Measurements from ENCODE around the gene MTA3.

The MTA3 gene

GRCh38 chr2:42791606-42792005 is 223.2 kb downstream of the MTA3 start:
- DNase-seq, result no peak

- no peak for DNase-seq
Observed at GRCh38 chr2:42792087-42792582, 223.7 kb downstream of the MTA3 start.

DNA sequence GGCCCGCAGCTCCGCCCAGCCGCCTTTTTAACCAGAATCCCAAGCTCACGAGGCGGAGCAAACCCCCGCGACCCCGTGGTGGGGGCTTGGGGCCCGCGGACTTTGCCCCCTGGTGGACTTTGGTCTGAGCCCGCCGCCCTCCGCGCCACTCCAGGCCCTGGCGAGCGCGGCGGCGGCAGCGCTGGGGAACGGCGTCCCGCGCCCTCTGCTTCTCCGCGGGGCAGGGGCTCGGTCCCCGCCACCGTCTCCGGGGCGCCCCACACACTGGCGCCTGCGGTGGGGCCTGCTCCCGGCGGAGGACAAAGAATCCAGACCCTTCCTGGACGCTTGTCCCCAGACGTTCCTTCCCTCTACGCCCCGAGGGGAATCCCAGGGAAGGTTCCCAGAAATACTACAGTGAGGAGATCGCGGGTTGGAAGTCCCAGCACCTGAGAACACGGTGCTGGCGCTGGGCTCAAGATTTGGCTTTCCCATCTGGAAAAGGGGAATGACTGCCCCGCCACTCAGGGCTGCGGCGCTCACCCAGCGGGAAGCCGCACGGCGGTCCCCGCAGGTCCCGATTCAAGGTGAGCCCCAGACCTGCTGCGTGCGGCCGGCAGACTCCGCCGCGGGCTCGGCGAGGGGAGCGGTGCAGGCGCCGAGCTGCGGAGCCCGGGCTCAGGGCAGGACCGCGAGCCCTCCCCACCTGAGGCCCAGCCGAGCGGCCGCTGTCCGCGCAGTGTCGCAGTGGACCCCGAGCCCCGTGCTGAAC is 224.3 kb downstream of the MTA3 start, which contains the start of gene HAAO:
HAAO (minus strand) TSS at position 1 of the 751 bp plus-strand sequence. CDS start 47 bp downstream, outside the sequence.
- DNase-seq, result no peak

- no peak for DNase-seq
Observed at GRCh38 chr2:42793334-42794270, 225.2 kb downstream of the MTA3 start.

- DNase-seq, result no peak
Observed at GRCh38 chr2:42794271-42795046, 226.0 kb downstream of the MTA3 start.

- DNase-seq, result no peak
Observed at GRCh38 chr2:42795275-42795674, 226.8 kb downstream of the MTA3 start.

GRCh38 chr2:42795841-42796301 is 227.4 kb downstream of the MTA3 start:
- DNase-seq, result no peak

- DNase-seq, result no peak
Observed at GRCh38 chr2:42796427-42797248, 228.2 kb downstream of the MTA3 start.

DNA sequence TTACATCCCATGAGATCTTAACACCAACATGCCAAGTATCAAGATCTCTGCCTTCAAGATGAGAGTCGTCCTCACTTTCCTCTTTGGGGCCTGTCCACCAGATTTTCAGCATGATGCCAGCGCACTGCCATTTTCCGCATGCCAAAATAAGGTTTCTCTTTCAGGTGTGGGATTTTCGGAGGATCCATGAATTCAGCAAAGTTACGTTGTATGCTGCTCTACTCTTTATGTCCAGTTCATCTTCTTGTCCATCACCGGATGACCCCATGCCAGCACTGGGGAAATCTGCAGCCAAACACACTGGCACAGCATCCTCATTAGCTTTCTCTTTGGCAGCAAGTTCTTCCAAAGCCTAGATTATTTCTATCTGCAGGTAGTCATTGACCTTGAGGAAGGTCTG is 228.8 kb downstream of the MTA3 start:
- DNase-seq, result no peak

- DNase-seq, result no peak
Observed at GRCh38 chr2:42799881-42800280, 231.4 kb downstream of the MTA3 start.

DNA sequence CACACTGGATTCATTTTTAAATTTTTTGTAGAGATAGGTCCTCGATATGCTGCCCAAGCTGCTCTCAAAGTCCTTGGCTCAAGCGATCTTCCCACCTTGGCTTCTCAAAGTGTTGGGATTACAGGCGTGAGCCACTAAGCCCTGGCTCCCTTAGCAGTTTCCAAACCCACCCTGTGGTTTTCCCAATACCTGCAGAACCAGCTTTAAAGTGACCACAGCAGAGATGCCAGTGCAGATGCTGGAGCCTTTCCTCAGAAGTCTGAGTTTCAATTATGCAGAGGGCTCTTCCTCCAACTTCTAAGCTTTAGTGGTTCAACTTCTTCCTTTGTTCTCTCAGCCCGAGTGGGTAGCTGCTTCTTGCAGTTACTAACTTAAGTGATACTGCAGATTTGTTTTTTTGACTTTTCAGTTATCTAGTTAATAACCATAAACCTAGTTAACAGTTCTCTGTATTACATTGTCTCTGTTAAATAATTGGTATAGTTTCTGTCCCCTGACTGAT is 232.1 kb downstream of the MTA3 start:
- DNase-seq, result no peak

- DNase-seq, result no peak
Observed at GRCh38 chr2:42800981-42801380, 232.5 kb downstream of the MTA3 start.

DNA sequence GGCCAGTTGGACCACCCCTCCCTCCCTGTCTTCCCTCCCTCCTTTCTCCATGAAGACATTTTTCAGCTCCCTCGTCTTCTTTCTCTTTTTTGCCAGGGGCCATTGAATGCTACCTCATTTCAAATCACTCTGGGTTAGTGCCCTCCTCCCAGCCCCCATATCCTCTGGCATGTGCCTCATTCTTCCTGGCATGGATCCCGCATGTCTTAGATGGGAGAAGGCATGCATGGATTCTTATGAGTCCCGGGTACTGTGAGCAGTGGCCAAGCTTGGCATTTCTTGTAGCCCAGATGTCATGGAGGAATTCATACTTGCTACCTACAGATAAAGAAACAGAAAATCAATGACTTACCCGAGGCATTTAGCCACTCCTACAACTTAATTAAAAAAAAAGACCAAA is 232.9 kb downstream of the MTA3 start:
- no peak for DNase-seq

- no peak for DNase-seq
Observed at GRCh38 chr2:42802150-42802549, 233.7 kb downstream of the MTA3 start.

GRCh38 chr2:42804338-42804737 is 235.9 kb downstream of the MTA3 start:
- no peak for DNase-seq

- no peak for DNase-seq
Observed at GRCh38 chr2:42804891-42805290, 236.5 kb downstream of the MTA3 start.
